T follicular helper cell (primary cell): ENCODE measurements around the gene XRCC3.
A peak's percentile ranks its signal among the peaks of the same experiment; 100 is the strongest.
"Not testable (repeated sequence)": the region's sequence is repeated elsewhere in the genome, so short reads cannot be mapped to it uniquely, and the experiment has no call there.

Experiments used
- DNase-seq: peaks from one replicate; pipeline ENCODE4 v3.0.0-alpha.2; 2020; ENCODE audit warnings: low read depth

Gene XRCC3

DNA sequence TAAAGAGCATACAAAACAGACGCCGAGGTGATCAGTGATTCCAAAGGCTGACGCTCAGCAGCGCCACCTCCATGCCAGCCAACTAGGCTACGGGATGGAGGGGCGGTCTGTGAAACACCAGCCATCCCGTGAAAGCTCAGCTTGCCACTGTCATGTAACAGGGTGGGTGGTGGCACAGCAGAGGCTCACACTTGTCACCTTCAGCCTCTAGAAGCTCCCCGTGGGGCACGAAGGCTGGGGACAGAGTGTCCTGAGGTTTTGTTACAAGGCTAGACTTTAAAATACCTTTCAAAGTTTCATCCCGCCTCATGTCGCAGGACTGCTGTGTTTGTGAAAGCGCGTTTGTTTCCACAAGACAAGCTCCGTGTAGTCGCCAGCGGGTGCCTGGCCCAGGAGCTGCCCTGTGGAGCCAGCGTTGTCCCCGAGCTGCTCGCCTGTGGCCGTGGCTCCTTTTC is 20.7 kb downstream of the XRCC3 start:
- DNase-seq, result no peak

DNA sequence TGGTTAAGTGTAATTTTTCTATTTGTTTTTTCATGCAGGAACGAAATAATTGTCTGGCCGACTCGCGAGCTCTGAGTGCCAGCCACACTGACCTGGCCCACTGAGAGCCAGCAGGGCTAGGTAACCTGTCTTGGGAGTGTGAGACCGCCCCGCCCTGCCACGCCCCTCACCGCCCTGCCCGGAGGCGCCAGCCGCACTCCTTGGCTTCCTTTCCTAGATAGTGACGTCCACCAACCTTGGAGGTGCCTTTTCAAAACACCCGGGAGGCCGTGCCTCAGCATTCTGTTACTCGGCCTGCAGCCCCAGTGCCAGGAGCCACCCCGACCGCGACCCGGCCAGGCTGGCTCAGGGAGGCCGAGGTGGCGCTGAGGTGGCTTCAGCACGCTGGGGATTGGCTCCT is 21.7 kb downstream of the XRCC3 start:
- DNase-seq, result no peak

- no peak for DNase-seq
These were observed 22.4 kb downstream of the XRCC3 start for GRCh38 chr14:103692871-103693270.

DNA sequence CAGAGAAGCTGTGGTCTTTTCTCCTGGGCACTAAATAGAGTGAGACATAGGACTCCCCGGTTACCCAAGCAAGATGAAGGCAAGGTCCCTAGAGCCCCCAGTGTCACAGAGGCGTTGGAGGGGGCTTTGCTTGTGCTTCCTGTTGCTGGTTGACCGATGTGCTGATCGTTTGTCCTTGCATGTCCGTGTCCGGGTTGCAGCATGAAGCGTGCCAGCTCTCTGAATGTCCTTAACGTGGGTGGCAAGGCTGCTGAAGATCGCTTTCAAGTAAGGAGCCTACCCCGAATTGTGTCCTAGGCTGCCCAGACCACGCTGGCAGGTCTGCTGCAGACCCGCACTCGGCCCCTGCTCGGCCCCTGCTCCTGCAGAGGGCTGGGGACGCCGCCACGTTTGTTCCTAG is 23.1 kb downstream of the XRCC3 start:
- DNase-seq, result no peak

GRCh38 chr14:103691655-103692054 is 23.6 kb downstream of the XRCC3 start:
- DNase-seq, result not testable (repeated sequence)

DNA sequence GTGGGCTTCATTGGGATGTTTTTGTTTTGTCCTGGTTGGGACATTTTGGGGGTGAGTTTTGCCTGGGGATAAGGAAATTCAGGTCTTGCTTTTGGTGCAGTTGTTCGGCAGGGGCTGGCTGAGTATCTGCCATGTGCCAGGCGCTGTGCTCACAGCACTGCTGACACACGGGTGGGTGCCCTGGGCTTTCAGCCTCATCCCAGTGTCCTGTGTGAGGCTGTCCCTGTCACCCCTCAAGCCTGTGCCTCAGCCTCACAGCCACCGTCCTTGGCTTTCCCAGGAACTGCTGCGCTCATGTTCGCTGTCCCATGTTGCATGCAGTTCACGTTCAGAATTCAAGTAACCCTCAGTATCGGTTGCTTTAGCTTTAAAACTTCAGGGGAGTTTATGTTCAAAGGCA is 24.9 kb downstream of the XRCC3 start:
- DNase-seq, result no peak

GRCh38 chr14:103688906-103689902 is 26.0 kb downstream of the XRCC3 start:
- DNase-seq, result no peak

- DNase-seq, result no peak
These were observed 26.8 kb downstream of the XRCC3 start for GRCh38 chr14:103688441-103688840.

DNA sequence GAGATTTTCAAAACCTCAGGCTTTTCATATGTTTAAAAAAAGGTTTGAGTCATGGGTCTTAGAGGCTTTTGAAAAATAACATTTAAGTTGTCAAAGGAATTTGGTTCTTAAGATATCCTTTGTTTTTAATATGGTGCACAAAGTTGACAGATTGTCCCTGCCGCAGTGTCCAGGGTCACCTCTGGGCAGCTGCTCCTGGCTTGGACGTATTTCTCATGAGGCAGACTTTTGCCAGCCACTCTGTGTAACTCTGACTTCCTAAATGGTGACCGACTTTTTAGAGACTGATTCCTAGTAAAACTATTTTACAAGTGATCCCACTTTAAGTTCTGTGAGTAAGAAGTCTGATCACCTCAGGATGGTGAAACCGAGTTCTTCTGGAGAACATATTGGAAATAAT is 27.5 kb downstream of the XRCC3 start:
- DNase-seq, result no peak

DNA sequence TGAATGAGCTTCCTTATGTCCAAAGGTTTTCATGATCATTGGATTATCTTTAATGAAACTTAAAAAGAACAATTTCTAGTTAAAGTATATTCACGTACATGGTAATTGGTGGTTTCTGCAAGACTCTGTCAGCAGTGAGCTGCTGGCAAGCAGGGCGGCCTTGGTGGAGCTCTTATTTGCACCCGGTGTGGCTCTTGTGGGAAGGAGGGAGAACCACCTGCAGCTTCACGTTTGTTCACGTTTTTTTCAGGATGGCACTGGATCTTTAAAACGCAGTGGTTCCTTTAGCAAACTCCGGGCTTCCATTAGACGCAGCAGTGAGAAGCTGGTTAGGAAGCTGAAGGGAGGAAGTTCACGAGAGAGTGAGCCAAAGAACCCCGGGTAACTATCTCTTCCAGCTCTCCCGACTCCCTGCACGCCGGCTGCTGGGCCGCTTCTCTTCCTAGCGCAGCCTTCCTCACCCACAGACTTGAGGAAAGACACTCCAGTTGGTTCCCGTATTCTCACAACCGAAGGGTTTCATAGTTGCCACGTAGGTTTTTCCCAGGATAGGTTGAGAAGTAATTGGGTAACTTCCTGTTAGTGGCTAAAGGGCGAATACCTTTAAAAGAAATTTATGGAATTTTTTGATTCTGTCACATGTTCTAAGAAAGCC is 28.3 kb downstream of the XRCC3 start:
- no peak for DNase-seq

DNA sequence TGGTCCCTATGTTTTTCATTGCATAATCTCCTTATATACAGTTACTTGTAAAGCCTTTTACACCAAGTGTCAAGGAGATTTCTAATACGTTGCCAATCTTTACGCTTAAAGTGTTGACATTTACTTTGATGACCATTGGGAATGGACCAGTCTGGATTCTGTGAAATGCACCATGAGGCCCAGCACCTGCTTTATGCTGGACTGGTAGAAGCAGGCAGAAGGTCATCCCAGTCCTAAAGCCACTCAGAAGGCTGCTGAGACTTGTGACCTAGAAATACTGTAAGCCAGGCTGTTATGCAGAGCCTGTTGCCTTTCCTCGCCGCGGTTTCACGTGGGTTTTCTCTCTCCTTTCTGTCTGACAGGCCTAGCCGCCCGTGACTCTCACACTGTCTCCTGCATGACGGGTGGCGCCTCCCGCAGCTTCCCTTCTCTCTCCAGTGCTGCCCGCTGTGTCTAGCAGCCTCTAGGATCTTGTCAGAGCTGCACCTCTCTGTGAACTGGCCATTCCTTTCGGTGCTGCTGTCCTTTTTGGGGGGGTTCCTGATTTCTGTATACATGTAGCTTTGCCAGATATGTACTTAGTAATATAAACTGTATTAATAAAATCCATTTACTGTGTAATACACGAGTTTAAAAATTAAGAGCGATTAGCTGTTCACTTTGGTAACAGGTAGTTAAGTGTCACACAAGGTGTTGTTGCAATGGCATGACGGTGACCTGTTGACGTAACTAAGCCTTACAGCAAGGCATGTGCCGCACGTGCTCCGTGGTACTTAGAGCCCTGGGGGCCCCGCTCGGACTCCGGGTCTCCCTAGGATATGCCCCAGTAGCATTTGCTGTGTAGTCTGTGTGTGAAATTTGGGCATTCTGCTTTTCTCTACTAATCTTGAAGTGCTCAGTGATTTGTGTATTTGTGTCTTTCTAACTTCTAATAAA is 29.7 kb downstream of the XRCC3 start:
- DNase-seq, result no peak

- no peak for DNase-seq
These were observed 30.4 kb downstream of the XRCC3 start for GRCh38 chr14:103684871-103685270.

DNA sequence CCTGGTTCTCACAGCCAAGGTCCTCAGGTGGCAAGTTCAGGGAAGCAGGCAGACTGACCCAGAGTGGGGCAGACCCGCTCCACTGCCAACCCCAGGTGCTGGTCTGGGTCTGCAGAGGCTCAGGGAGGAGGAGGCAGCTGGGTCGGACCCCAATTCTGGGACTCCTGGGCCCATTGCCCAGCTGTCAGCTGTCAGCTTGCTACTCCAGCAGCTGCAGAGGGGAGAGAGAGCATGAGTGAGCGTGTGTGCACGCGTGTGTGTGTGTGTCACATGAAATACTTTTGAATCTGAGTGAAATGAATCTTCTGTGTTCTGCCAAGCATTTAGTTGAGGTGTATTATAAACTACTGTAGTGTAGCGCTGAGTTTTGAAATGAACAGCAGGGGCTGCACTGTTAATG is 30.8 kb downstream of the XRCC3 start:
- DNase-seq, result no peak

DNA sequence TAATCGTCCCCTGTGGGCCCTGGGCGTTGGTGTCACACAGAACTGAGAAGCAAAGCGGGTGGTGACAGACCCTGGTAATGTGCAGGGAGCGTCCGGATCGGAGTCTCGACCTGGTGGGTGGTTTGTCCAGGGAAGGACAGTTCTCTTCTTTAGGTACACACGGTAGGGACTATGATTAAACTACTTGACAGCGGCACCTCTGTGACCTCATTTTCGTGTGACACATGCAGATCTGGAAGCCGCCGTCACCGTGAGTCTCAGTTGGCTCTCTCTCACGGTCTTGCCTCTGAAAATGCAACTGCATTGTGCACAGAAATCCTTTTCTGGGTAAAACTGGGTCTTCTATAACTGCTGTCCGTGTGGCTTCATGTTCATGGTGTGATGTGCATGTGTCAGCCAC is 32.1 kb downstream of the XRCC3 start:
- DNase-seq, result no peak

DNA sequence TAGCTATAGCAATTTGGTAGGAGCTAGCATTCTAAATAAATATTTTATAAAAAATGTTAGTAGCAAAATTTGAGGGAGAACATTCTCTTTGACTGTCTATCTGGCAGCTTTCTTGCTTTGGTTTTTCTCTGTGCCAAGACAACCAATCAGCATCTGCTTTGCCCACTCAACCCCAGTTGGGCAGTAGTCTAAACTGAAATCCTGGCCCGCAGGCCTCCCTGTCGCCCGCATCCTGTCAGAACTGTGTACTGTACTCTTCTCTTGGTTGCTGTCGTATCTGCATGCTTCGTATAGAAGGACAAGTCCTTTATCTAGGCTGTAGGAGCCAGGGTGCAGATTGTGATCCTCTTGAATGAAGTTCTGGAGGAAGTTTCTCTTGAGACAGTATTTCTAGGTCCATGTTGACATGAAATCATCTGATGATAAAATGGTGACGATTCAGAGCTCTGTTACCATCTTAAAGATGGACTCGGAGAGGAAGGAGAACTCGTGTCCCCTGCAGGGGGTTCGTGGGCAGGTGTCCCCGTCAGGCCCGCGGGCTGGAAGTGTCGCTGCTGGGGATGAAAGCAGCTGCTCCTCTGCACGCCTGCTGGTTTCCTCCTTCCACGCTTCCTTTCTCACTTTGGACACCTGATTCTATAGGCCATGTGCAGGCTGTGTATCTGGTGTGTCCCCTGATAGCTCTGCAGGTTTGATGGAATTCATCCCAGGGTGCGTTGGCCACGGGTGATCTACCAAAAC is 34.6 kb downstream of the XRCC3 start:
- no peak for DNase-seq

DNA sequence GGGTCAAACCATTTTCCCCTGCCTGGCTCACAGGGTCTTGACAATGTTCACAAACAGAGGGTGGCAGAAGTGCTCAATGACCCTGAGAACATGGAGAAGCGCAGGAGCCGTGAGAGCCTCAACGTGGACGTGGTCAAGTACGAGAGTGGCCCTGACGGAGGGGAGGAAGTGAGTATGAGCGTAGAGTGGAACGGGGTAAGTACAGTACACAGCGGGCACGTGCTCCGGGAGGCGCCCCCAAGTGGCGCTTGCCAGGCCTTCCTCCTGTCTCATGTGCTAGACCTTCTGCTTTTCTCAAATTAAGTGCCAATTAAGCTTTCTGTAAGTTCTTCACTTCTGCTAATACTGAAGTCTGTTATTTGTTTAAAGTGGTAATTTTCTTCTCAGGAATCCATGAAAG is 35.9 kb downstream of the XRCC3 start:
- DNase-seq, result peak; percentile 6

- no peak for DNase-seq
These were observed 38.2 kb downstream of the XRCC3 start for GRCh38 chr14:103676881-103677675.

GRCh38 chr14:103675957-103676356 is 39.3 kb downstream of the XRCC3 start:
- DNase-seq, result no peak

DNA sequence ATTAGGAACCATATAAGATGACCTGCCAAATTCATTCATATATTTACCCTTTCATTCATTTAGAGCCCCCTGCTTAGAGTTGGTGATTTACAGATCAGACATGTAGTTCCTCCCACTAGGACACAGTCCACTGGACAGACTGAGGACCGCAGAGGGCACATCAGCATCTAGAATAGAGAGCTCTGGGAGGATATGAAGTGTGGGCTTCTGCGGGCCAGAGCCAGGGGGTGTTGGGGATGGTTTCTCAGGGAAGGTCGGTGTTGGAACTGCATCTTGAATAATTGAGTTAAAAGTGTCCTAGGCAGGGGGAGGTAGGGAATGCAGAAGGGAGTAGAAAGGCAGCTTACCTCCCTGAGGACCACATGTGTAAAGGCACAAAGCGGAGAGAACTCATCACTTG is 43.3 kb downstream of the XRCC3 start:
- no peak for DNase-seq

GRCh38 chr14:103669370-103669769 is 45.9 kb downstream of the XRCC3 start:
- DNase-seq, result no peak

- no peak for DNase-seq
These were observed 47.1 kb downstream of the XRCC3 start for GRCh38 chr14:103668117-103668516.
